Measurements from ENCODE around the gene DFFA. TPM values are rescaled to one million over a fixed set of nuclear protein-coding genes. Genes with fewer than 3 reads are reported as not detected.

The DFFA gene
- total and polyA plus RNA-seq, 9 of the 15 experiments (the other 6 are each of a cell fraction or from before 2014, with no cell fraction given), result 39.6 to 74.8 (median 59.2) TPM

DNA sequence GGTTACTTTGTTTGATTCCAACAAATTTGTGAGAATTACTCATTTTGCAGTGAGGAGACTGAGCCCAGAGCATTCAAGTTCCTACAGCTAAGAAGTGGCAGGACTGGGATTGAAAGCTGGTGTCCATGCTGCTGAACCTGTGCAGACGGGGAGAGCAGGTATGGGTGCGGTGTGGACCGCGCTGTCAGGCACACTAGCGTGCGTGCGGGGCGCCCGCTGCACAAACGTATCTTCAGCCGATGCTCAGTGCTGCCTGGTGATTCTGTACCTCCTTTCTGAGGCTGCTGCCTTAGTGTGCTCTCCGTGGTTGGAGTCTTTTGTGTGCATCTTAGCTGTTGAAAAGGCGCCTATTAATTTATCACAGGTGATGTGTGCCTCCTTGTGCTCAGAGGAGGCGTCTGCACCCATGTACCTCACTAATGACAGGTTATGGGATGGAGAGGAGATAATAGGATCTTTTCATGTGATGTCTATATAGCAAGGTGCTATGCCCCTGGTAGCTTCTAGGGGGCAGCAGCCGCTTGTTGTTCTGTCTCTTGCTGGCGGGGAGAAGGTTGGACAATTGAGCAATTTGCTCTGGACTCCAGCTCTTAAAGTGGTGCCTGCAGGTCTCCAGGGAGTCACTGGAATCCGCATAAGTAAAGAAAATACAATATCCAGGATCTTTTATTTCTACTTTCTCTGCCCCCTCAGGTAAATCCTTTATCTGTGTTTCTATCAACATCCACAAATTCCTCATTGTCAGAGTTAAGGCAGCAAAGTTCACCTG lies 35.0 kb upstream of the DFFA start (continued):
- 0 out of 2 replicates have a peak, but pooled peaks have one; percentile 45 for TF ChIP-seq MYC (IDR thresholded peaks at IDR 0.05; ENCODE audit: low read depth, low read length)
- no peak for TF ChIP-seq MYC (CRISPR knock-in tag; IDR thresholded peaks at IDR 0.05; ENCODE audit: borderline replicate concordance, low read depth)
- no peak for TF ChIP-seq ZNF655 (CRISPR knock-in tag; IDR thresholded peaks at IDR 0.05)
- TF ChIP-seq FOXK2 (conservative IDR thresholded peaks at IDR 0.05 in 1 of 2, IDR thresholded peaks at IDR 0.05 in 1 of 2; ENCODE audit: low read depth in 2 of 2), result peak; percentile 46 to 64; a peak in 2 of 4 replicates
- peak; percentile 85 for TF ChIP-seq CTBP1 (IDR thresholded peaks at IDR 0.05; ENCODE audit: borderline replicate concordance)
- TF ChIP-seq HNRNPLL (IDR thresholded peaks at IDR 0.05; ENCODE audit: low read depth, low read length, poor library complexity, severe bottlenecking), result no peak
- peak; percentile 25 for TF ChIP-seq DACH1 (IDR thresholded peaks at IDR 0.05; ENCODE audit: partially characterized antibody)
- TF ChIP-seq, protein P1, sequence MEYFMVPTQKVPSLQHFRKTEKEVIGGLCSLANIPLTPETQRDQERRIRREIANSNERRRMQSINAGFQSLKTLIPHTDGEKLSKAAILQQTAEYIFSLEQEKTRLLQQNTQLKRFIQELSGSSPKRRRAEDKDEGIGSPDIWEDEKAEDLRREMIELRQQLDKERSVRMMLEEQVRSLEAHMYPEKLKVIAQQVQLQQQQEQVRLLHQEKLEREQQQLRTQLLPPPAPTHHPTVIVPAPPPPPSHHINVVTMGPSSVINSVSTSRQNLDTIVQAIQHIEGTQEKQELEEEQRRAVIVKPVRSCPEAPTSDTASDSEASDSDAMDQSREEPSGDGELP (CRISPR knock-in tag; IDR thresholded peaks at IDR 0.05; ENCODE audit: borderline replicate concordance), result no peak; the same call in 1 of the 2 replicates
- no peak for TF ChIP-seq USF2 (CRISPR knock-in tag; IDR thresholded peaks at IDR 0.05)

Data from K562 (cell line).